Stromal cell of bone marrow (primary cell): ENCODE results near the gene MYG1.

Source experiments
- DNase-seq: peaks from one replicate; pipeline ENCODE4 v3.0.0-alpha.2; 2012; ENCODE audit warnings: low read depth

The MYG1 gene

DNA sequence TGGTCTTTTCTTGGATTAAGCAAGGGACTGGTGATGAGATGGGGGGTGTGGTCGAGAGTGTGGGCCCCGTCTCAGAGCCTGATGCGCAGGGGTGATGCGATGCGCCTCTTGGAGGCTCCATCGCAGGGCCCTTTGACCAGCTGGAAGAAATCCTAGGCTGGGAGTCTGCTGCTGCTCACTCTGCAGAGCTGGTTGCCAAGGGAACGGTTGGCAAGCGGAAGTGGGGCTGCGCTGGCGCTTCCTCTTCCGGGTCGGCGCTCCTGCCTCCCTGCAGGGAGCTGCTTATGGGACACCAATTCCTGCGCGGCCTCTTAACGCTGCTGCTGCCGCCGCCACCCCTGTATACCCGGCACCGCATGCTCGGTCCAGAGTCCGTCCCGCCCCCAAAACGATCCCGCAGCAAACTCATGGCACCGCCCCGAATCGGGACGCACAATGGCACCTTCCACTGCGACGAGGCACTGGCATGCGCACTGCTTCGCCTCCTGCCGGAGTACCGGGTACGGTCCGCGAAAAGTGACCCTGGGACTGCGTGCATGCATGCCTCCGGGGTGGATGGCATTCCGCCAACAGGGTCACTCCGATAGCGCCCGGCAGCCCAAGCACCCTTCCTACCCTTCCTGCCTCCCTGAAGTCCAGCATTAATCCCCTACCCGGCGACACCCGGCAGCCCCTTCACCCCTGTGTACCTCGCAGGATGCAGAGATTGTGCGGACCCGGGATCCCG lies at the start of gene MYG1:
Gene MYG1, plus strand, starts transcription at position 242 of the 727 bp plus-strand sequence. Its CDS starts 43 bp downstream, at position 285.
- DNase-seq, result peak; percentile 72

- DNase-seq, result peak; percentile 45
These were observed 47.8 kb upstream of the MYG1 start for GRCh38 chr12:53251477-53252348.

DNA sequence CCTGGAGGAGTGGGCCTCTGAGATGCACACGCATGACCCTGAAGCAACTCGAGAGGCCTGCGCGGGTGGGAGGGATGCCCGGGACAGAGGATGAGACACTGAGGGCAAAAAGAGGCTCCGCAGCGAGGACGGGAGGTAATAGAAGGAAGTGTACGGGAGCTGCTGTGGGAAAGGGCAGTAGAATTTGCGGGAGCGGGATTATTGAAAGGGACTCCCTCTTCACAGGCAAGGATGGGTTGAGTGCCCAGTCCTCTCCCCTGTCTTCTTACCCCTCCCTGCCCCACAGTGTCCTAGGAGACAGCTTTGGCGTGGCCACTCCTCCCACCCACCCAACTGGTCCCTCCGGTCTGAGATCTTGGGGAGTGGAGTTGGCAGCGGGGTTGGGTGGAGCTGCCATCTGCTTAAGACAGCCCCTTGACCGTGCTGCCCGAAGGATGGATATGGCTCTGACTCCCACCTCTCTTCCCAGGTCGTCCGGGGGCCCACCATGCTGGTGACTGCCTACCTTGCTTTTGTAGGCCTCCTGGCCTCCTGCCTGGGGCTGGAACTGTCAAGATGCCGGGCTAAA lies 47.1 kb upstream of the MYG1 start:
- no peak for DNase-seq

GRCh38 chr12:53253298-53253697 lies 46.2 kb upstream of the MYG1 start:
- DNase-seq, result no peak

DNA sequence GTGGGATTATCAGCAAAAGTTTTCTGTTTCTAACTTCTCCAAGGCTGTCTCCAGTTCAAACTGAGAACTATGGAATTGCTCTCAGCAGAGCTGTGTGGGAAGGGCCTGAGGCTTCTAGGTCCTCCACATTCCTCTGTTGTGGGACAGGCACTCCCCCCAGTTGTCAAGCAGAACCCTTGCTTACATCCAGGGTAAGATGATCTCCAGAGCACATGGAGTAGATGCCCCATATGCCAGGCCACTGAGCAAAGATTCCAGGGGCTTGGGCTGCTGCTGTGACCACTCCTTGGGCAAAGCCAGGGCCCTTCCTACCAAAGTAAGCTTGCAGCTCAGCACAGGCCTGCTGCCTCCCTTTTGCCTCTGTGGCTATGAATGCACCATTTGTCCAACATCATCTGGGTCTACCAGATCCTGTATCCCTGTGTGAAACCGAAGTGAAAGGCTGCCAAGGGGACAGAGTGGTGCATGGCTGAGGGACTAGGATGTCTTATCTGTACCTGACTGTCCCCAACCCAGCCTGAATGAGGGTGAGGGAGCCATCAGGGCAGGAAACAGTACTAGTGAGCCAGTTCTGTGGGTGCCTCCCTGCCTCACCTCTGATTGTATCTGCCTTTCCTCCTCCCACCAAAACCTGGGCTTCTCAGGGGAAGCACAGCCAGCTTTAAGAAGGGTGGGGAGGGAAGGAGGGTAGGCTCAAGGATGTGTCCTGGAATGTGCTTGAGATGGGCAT lies 44.5 kb upstream of the MYG1 start:
- DNase-seq, result no peak

DNA sequence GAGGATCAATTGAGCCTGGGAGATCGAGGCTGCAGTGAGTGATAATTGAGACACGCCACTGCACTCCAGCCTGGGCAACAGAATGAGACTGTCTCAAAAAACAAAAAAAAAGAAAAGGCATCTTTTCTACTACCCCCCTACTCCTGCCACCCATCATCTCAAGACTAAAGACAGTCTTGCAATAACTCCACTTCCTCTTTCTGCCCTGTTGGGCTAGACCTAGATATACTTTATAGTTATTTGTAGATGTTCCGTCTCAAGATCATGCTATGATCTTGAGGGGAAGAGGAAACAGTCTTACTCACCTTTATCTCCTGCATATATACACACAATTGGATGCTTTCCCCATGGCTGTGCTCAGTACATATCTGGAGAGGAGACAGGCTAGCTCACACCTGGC lies 43.5 kb upstream of the MYG1 start:
- DNase-seq, result no peak

GRCh38 chr12:53258541-53259539 lies 40.7 kb upstream of the MYG1 start:
- no peak for DNase-seq

DNA sequence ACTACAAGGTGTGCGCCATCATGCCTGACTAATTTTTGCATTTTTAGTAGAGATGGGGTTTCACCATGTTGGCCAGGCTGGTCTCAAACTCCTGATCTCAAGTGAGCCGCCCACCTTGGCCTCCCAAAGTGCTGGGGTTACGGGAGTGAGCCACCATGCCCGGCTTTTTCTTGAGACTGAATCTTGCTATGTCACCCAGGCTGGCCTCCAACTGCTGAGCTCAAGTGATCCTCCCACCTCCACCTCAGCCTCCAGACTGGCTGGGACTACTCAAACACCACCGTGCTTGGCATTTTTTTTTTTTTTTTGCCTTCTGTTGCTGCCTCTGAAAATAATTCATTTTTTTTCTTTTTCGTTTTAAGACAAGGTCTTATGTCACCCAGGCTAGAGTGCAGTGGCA lies 39.6 kb upstream of the MYG1 start:
- DNase-seq, result no peak

GRCh38 chr12:53265783-53266182 lies 33.7 kb upstream of the MYG1 start:
- DNase-seq, result no peak

- no peak for DNase-seq
These were observed 32.0 kb upstream of the MYG1 start for GRCh38 chr12:53267306-53267998.

- DNase-seq, result no peak
These were observed 31.4 kb upstream of the MYG1 start, which contains the start of gene ESPL1 for GRCh38 chr12:53267999-53268629. Gene ESPL1 (plus strand): TSS chr12:53268299. CDS start chr12:53268767, 468 bp downstream.

DNA sequence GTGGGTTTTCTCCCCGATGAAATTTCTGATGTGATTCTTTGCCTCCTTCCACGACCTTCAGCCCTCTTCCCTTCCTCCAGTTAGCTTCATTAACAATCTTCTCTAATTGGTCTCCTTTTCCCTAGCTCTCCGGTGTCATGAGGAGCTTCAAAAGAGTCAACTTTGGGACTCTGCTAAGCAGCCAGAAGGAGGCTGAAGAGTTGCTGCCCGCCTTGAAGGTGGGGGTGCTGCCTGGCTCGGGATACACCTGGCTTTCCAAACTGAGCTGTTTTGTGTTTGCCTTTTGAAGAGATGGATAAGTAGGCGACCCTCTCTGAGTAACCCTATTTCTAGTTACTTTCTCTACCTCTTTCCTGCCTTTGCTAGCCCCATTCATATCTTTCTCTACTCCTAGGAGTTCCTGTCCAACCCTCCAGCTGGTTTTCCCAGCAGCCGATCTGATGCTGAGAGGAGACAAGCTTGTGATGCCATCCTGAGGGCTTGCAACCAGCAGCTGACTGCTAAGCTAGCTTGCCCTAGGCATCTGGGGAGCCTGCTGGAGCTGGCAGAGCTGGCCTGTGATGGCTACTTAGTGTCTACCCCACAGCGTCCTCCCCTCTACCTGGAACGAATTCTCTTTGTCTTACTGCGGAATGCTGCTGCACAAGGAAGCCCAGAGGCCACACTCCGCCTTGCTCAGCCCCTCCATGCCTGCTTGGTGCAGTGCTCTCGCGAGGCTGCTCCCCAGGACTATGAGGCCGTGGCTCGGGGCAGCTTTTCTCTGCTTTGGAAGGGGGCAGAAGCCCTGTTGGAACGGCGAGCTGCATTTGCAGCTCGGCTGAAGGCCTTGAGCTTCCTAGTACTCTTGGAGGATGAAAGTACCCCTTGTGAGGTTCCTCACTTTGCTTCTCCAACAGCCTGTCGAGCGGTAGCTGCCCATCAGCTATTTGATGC lies 30.6 kb upstream of the MYG1 start:
- no peak for DNase-seq

- no peak for DNase-seq
These were observed 25.1 kb upstream of the MYG1 start for GRCh38 chr12:53274445-53274844.

GRCh38 chr12:53276511-53276910 lies 23.0 kb upstream of the MYG1 start:
- no peak for DNase-seq

DNA sequence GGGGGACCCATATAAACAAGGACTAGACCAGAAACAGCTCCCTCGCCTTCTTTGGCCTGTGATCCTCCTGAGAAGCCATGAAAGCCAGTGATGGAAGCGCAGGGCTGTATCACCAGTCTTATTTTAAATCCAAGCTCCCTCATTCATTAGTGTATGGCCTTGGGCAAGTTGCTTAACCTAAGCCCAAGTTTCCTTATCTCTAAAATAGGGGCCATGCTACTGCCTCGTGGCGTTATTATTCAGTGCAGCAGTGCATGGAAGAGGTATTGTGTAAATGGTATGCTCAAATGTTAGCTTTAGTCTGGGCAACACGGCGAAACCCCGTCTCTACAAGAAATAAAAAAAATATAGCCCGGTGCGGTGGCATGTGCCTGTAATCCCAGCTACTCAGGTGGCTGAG lies 21.5 kb upstream of the MYG1 start:
- DNase-seq, result no peak

DNA sequence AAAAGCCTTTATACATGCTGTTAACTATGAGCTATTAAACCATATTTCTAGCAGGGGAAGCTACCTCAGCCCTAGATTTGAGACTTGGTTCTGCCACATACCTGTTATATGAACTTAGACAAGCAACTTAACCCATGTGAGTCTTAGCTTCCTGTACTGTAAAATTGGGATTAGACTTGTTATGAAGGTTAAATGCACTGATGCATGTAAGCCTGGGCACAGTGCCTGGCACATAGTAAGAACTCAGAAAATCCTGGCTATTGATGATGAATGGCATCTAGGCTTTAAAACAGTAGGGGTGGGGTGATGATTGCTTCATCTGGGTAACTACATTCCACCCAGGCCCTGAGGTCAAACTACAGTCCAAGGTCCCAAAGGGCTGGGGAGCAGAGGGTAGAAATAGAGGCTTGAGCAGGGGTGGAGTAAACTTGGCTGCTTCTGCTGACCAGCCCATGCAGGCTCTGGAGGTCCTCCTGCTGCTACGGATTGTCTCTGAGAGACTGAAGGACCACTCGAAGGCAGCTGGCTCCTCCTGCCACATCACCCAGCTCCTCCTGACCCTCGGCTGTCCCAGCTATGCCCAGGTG lies 20.1 kb upstream of the MYG1 start:
- no peak for DNase-seq

GRCh38 chr12:53279888-53280498 lies 19.5 kb upstream of the MYG1 start:
- no peak for DNase-seq

DNA sequence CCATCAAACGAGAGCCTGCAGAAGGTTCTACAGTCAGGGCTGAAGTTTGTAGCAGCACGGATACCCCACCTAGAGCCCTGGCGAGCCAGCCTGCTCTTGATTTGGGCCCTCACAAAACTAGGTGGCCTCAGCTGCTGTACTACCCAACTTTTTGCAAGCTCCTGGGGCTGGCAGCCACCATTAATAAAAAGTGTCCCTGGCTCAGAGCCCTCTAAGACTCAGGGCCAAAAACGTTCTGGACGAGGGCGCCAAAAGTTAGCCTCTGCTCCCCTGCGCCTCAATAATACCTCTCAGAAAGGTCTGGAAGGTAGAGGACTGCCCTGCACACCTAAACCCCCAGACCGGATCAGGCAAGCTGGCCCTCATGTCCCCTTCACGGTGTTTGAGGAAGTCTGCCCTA lies 13.0 kb upstream of the MYG1 start:
- no peak for DNase-seq
